HepG2 (cell line): ENCODE results near the gene TBC1D20. TPM values are rescaled to one million over a fixed set of nuclear protein-coding genes. Genes with fewer than 3 reads are reported as not detected.

Experiments used
- ATAC-seq: fragments of 200-7000 bp; cut with Tn5 transposase; 3 replicates; pipeline ENCODE4 v1.9.1; 2020; ENCODE audit warnings: mild to moderate bottlenecking, moderate library complexity
- BruUV-seq: library from RNA; stranded (reverse); fragments of 400-500 nt; replicated peaks from 2 replicates; lab custom pipeline; 2021; lab: Mats Ljungman, UMichigan
- CTCF ChIA-PET: fragments of 300-600 bp; formaldehyde crosslinking; extraction: SDS; loops from one replicate; lab custom pipeline; 2021; ENCODE audit warnings: low total read pairs, inconsistent platforms, low intra/inter-chr PET ratio; lab: Yijun Ruan, JAX
- POLR2A ChIA-PET: fragments of 350-600 bp; sonication (Branson Sonifier 250); formaldehyde crosslinking; loops from one replicate; lab custom pipeline; 2020; ENCODE audit warnings: antibody characterized with exemption, inconsistent platforms; lab: Yijun Ruan, JAX
- DNase-seq: peaks from one replicate; pipeline ENCODE4 v3.0.0-alpha.2; 2015; ENCODE audit warnings: low spot score
- FAIRE-seq: peaks from 3 replicates; lab custom pipeline; 2011; peaks lifted over from hg19 to GRCh38; lab: Jason Lieb, UNC
- H2AFZ ChIP-seq: one replicate; pipeline ENCODE4 v1.6.1; 2011; ENCODE audit warnings: low read length, inconsistent platforms
- H3K27ac ChIP-seq: fragments of 300-600 bp; 3 replicates; pipeline ENCODE4 v1.8.0; 2011; ENCODE audit warnings: mixed run types, mild to moderate bottlenecking, mixed read lengths, low read length, inconsistent platforms; ENCODE audit not compliant: insufficient read depth; ENCODE audit errors: extremely low read length
- H3K27me3 ChIP-seq, 2 experiments: fragments of 200-600 bp in 1 of 2; 2 replicates in 1 of 2; 3 replicates in 1 of 2; pipeline versions ENCODE4 v1.6.0 to v1.8.0; 2011; ENCODE audit warnings: low read length in 2 of 2, mild to moderate bottlenecking in 2 of 2, moderate library complexity in 2 of 2, inconsistent platforms in 1 of 2; ENCODE audit not compliant: insufficient read depth in 2 of 2, control insufficient read depth in 1 of 2
- H3K36me3 ChIP-seq, 2 experiments: fragments of 200-600 bp in 1 of 2; replicated peaks in 1 of 2; 2 replicates in 1 of 2; 3 replicates in 1 of 2; pipeline versions ENCODE4 v1.5.1 to v1.8.0; 2011; ENCODE audit warnings: low read length in 2 of 2, inconsistent platforms in 1 of 2; ENCODE audit not compliant: insufficient read depth in 2 of 2, control insufficient read depth in 1 of 2
- H3K4me1 ChIP-seq: 2 replicates; pipeline ENCODE4 v1.5.1; 2012; ENCODE audit warnings: low read length, inconsistent platforms; ENCODE audit not compliant: insufficient read depth
- H3K4me2 ChIP-seq: 2 replicates; pipeline ENCODE4 v1.6.0; 2011; ENCODE audit warnings: low read depth, low read length, inconsistent platforms
- H3K4me3 ChIP-seq, 3 experiments: fragments of 200-600 bp in 1 of 3; sonication (generic), shearing (Covaris generic) in 1 of 3; replicated peaks in 1 of 3; 2 replicates each; pipeline ENCODE4 v1.5.1; 2011 to 2016; ENCODE audit warnings: low read length in 3 of 3, inconsistent platforms in 2 of 3, low read depth in 2 of 3, mild to moderate bottlenecking in 2 of 3, control low read depth in 1 of 3, mixed read lengths in 1 of 3; ENCODE audit not compliant: insufficient read depth in 1 of 3
- H3K79me2 ChIP-seq: one replicate; pipeline ENCODE4 v1.6.1; 2011; ENCODE audit warnings: low read length, inconsistent platforms; ENCODE audit not compliant: insufficient read depth
- H3K9ac ChIP-seq: 2 replicates; pipeline ENCODE4 v1.6.0; 2011; ENCODE audit warnings: mild to moderate bottlenecking, low read depth, low read length, inconsistent platforms; ENCODE audit not compliant: insufficient read depth
- H3K9me3 ChIP-seq: 2 replicates; pipeline ENCODE4 v1.5.1; 2012; ENCODE audit warnings: mild to moderate bottlenecking, low read length
- H4K20me1 ChIP-seq: 2 replicates; pipeline ENCODE4 v1.6.0; 2011; ENCODE audit warnings: inconsistent platforms, mild to moderate bottlenecking, low read length, moderate library complexity; ENCODE audit not compliant: insufficient read depth
- DDIT3 ChIP-seq: sonication (generic); formaldehyde crosslinking; IDR thresholded peaks from 2 replicates; pipeline ENCODE4 v1.4.0; 2020; ENCODE audit warnings: mild to moderate bottlenecking, missing genetic modification reagents
- FOXJ3 ChIP-seq: sonication (generic); formaldehyde crosslinking; IDR thresholded peaks from 2 replicates; pipeline ENCODE4 v1.4.0; 2020; ENCODE audit warnings: missing genetic modification reagents, mild to moderate bottlenecking, borderline replicate concordance
- HDAC1 ChIP-seq: sonication (generic); formaldehyde crosslinking; IDR thresholded peaks from 2 replicates; pipeline ENCODE4 v1.5.1; 2020; ENCODE audit warnings: mild to moderate bottlenecking, missing genetic modification reagents
- HIC2 ChIP-seq: sonication (generic); formaldehyde crosslinking; IDR thresholded peaks from 2 replicates; pipeline ENCODE4 v1.9.0; 2022; ENCODE audit warnings: low read depth, missing genetic modification reagents
- HNRNPL ChIP-seq: fragments of 200-400 bp; formaldehyde crosslinking; IDR thresholded peaks from 2 replicates; pipeline ENCODE4 v1.6.1; 2017; ENCODE audit warnings: mild to moderate bottlenecking, low read depth, low read length
- JUN ChIP-seq: sonication (generic); formaldehyde crosslinking; IDR thresholded peaks from 2 replicates; pipeline ENCODE4 v1.4.0; 2020; ENCODE audit warnings: mild to moderate bottlenecking, missing genetic modification reagents
- MIER2 ChIP-seq: IDR thresholded peaks from 2 replicates; pipeline ENCODE4 v1.6.1; 2016; ENCODE audit warnings: missing biosample characterization, missing genetic modification reagents
- ZNF614 ChIP-seq: IDR thresholded peaks from 2 replicates; pipeline ENCODE4 v1.6.1; 2018; ENCODE audit warnings: missing biosample characterization, missing genetic modification reagents, inconsistent platforms, borderline replicate concordance
- ZNF619 ChIP-seq: sonication (generic); formaldehyde crosslinking; IDR thresholded peaks from 2 replicates; pipeline ENCODE4 v1.4.0; 2020; ENCODE audit warnings: mild to moderate bottlenecking, missing genetic modification reagents
- ZNF687 ChIP-seq: sonication (generic); formaldehyde crosslinking; IDR thresholded peaks from 2 replicates; pipeline ENCODE4 v1.5.1; 2020; ENCODE audit warnings: mild to moderate bottlenecking, missing genetic modification reagents, moderate library complexity
- ZNF766 ChIP-seq: sonication (generic); formaldehyde crosslinking; IDR thresholded peaks from 2 replicates; pipeline ENCODE4 v1.5.0; 2020; ENCODE audit warnings: missing genetic modification reagents, borderline replicate concordance
- ZNF784 ChIP-seq: sonication (generic); formaldehyde crosslinking; IDR thresholded peaks from 2 replicates; pipeline ENCODE4 v1.5.1; 2020; ENCODE audit warnings: missing genetic modification reagents, mild to moderate bottlenecking, borderline replicate concordance
- ZSCAN25 ChIP-seq: sonication (generic); formaldehyde crosslinking; IDR thresholded peaks from 2 replicates; pipeline ENCODE4 v1.8.0; 2022; ENCODE audit warnings: mild to moderate bottlenecking, missing genetic modification reagents
- WGBS: methylation state at CpG from one replicate; pipeline ENCODE4 v1.1.6; 2017; ENCODE audit warnings: low lambda C conversion rate; 5-methylcytosine and 5-hydroxymethylcytosine counted together
- in situ Hi-C: cut with HindIII; loops from 2 replicates; pipeline ENCODE4 v1.10.0; 2017; ENCODE audit warnings: low pct_unique_long_range_greater_than_20kb; ENCODE audit not compliant: extremely low pct_ligation_motif_present
- intact Hi-C: fragments of 100-400 bp; cut with micrococcal nuclease; formaldehyde crosslinking; loops from one replicate; pipeline ENCODE4 v1.10.0; 2022; ENCODE audit not compliant: unreplicated experiment
- polyA plus RNA-seq, 8 experiments: library from polyadenylated mRNA; depleted of rRNA in 3 of 8; stranded (reverse) in 7 of 8; unstranded in 1 of 8; fragments of >200 nt; fragmentation: Illumina TruSeq in 4 of 8; extraction: Trizol in 4 of 8; gene quantifications; 2 replicates each; pipeline versions ENCODE4 v1.2.1 to v1.2.3, GENCODE V29; 2011 to 2016; ENCODE audit warnings: low read depth in 4 of 8, missing spikeins in 1 of 8, mixed read lengths in 1 of 8; ENCODE audit not compliant: insufficient read depth in 1 of 8
- total RNA-seq, 5 experiments: library from RNA; depleted of rRNA; stranded (reverse); fragments of >200 nt; fragmentation: Illumina TruSeq; extraction: Trizol; gene quantifications; 2 replicates each; pipeline ENCODE4 v1.2.3, GENCODE V29; 2016; ENCODE audit warnings: low read depth in 1 of 5

TBC1D20 gene
- total and polyA plus RNA-seq, 2 of the 13 experiments (the other 11 are each of a cell fraction or from before 2014, with no cell fraction given): 36.6 to 47.1 TPM

GRCh38 chr20:431012-431904 lies 31.1 kb downstream of the TBC1D20 start:
- Histone ChIP-seq H2AFZ (no peak overlapping the region), H3K36me3 (peaks cover 35 to 58% of the 10 kb centered on the region in 2 experiments), H3K4me3 (no peak overlapping the region), H3K9ac (no peak overlapping the region), H4K20me1 (no peaks in the 10 kb centered on the region), H3K4me1 (0 out of 2 replicates have a peak, but pooled peaks cover 7% of the 10 kb centered on the region), H3K27ac (no peak overlapping the region), H3K27me3 (no peaks in the 10 kb centered on the region), H3K79me2 (no peaks in the 10 kb centered on the region), H3K4me2 (no peak overlapping the region), H3K9me3 (no peaks in the 10 kb centered on the region)
- ChIA-PET CTCF (interaction anchor here (0.6 to 3.7 kb wide), 14 partner anchors 35 to 100 kb away, joined by 3 to 106 read pairs (median 5); no protein-coding TSS in a partner anchor), POLR2A (interaction anchor here (0.6 to 5.7 kb wide), 25 partner anchors 9 to 85 kb away, joined by 3 to 61 read pairs (median 5); partner anchors contain the start of genes NRSN2, RBCK1 and TRIB3)
- DNase-seq: peak; percentile 93
- peak; percentile 96 for FAIRE-seq
- no TSS peak for BruUV-seq
- in situ Hi-C loops: loop anchor here (5.0 kb wide), 1 partner anchor 79 kb away; no protein-coding TSS in a partner anchor
- peak; percentile 84 for ATAC-seq
- 70% methylated on average over 17 of the region's 17 CpGs for WGBS
- intact Hi-C loops: loop anchor here (1.0 kb wide), 5 partner anchors 22 to 77 kb away; no protein-coding TSS in a partner anchor
- peak; percentile 85 for TF ChIP-seq HIC2 (CRISPR knock-in tag)
- TF ChIP-seq ZNF784 (CRISPR knock-in tag): 0 out of 2 replicates have a peak, but pooled peaks have one; percentile 19
- peak; percentile 68 for TF ChIP-seq ZSCAN25 (CRISPR knock-in tag)
- TF ChIP-seq DDIT3: no peak
- no peak for TF ChIP-seq FOXJ3 (CRISPR knock-in tag)
- TF ChIP-seq ZNF614: peak; percentile 84; the same call in 1 of the 2 replicates
- peak; percentile 90 for TF ChIP-seq ZNF687 (CRISPR knock-in tag)
- no peak for TF ChIP-seq JUN
- TF ChIP-seq HDAC1 (CRISPR knock-in tag): no peak
- TF ChIP-seq ZNF619: 0 out of 2 replicates have a peak, but pooled peaks have one; percentile 83
- peak; percentile 81; the same call in 1 of the 2 replicates for TF ChIP-seq HNRNPL
- TF ChIP-seq MIER2 (CRISPR knock-in tag): peak; percentile 88
- TF ChIP-seq ZNF766 (CRISPR knock-in tag): peak; percentile 72; the same call in 1 of the 2 replicates
